SK-N-MC (cell line): ENCODE results near the gene ATG10.

Source experiments
- EZH2 ChIP-seq: fragments of 200-600 bp; sonication (generic); IDR thresholded peaks from one replicate; pipeline ENCODE4 v1.6.1; 2017; ENCODE audit warnings: antibody characterized with exemption
- FOXP2 ChIP-seq: optimal IDR thresholded peaks from 2 replicates; pipeline ENCODE3; 2011; ENCODE audit warnings: mild to moderate bottlenecking, moderate library complexity; ENCODE audit not compliant: insufficient read depth; ENCODE audit errors: extremely low read length, control extremely low read depth
- POLR2AphosphoS5 ChIP-seq: IDR thresholded peaks from 2 replicates; pipeline ENCODE4 v1.6.1; 2012; ENCODE audit warnings: mild to moderate bottlenecking, low read depth, low read length, borderline replicate concordance

DNA sequence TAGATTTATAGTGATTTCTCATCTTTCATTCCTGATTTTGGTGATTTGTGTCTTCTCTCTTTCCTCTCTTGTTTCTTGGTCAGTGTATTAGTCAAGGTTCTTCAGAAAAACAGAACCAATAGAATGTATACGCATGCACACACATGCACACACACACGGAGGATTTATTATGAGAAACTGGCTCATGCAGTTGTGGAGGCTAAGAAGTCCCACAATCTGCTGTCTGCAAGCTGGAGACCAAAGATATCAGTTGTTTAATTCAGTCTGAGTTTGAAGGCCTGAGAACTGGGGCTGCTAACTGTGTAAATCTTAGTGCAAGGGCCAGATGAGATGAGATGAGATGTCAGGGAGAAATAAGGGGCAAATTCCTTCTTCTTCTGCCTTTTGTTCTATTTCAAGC is 312.1 kb downstream of the ATG10 start:
- TF ChIP-seq POLR2AphosphoS5, result no peak
- no peak for TF ChIP-seq EZH2
- no peak for TF ChIP-seq FOXP2
